Smooth muscle cell (in vitro differentiated cells): Measurements from ENCODE around the gene NDST1. TPM values are rescaled to one million over a fixed set of nuclear protein-coding genes. Genes with fewer than 3 reads are reported as not detected.

Experiments
- DNase-seq: peaks from one replicate; lab custom pipeline; 2025; ENCODE audit not compliant: unreplicated experiment; lab: John Stamatoyannopoulos, UW
- H2AFZ ChIP-seq: fragments of 200-600 bp; sonication (generic); 2 replicates; pipeline ENCODE4 v1.6.0; 2016; ENCODE audit warnings: antibody characterized with exemption, low read depth, mild to moderate bottlenecking
- H3F3A ChIP-seq: fragments of 200-600 bp; sonication (generic); 2 replicates; pipeline ENCODE4 v1.6.0; 2017; ENCODE audit warnings: antibody characterized with exemption, low read depth
- H3K27ac ChIP-seq: fragments of 200-600 bp; sonication (generic); 2 replicates; pipeline ENCODE4 v1.5.1; 2016; ENCODE audit warnings: low read depth, mild to moderate bottlenecking
- H3K27me3 ChIP-seq: fragments of 200-600 bp; sonication (generic); 2 replicates; pipeline ENCODE4 v1.6.1; 2016; ENCODE audit warnings: low read depth, mild to moderate bottlenecking
- H3K36me3 ChIP-seq: fragments of 200-600 bp; sonication (generic); 2 replicates; pipeline ENCODE4 v1.5.1; 2016; ENCODE audit warnings: low read depth
- H3K4me1 ChIP-seq: fragments of 200-600 bp; sonication (generic); 2 replicates; pipeline ENCODE4 v1.5.1; 2016; ENCODE audit warnings: low read depth
- H3K4me2 ChIP-seq: fragments of 200-600 bp; sonication (generic); 2 replicates; pipeline ENCODE4 v1.6.0; 2016; ENCODE audit warnings: mild to moderate bottlenecking
- H3K4me3 ChIP-seq: fragments of 200-600 bp; sonication (generic); 2 replicates; pipeline ENCODE4 v1.5.1; 2016; ENCODE audit warnings: mild to moderate bottlenecking
- H3K79me2 ChIP-seq: fragments of 200-600 bp; sonication (generic); 2 replicates; pipeline ENCODE4 v1.6.0; 2016; ENCODE audit warnings: low read depth, mild to moderate bottlenecking
- H3K9ac ChIP-seq: fragments of 200-600 bp; sonication (generic); 2 replicates; pipeline ENCODE4 v1.6.0; 2016; ENCODE audit warnings: low read depth
- H3K9me3 ChIP-seq: fragments of 200-600 bp; sonication (generic); replicated peaks from 2 replicates; pipeline ENCODE4 v1.5.1; 2016; ENCODE audit warnings: low read depth
- H4K20me1 ChIP-seq: fragments of 200-600 bp; sonication (generic); 2 replicates; pipeline ENCODE4 v1.6.0; 2016; ENCODE audit warnings: low read depth
- CTCF ChIP-seq: fragments of 200-600 bp; sonication (generic); IDR thresholded peaks from 2 replicates; pipeline ENCODE4 v1.5.1; 2017; ENCODE audit warnings: borderline replicate concordance, mild to moderate bottlenecking, antibody characterized with exemption; ENCODE audit not compliant: insufficient read depth, poor library complexity, severe bottlenecking
- WGBS: methylation state at CpG from one replicate; pipeline ENCODE4 v1.1.7; 2016; ENCODE audit warnings: low lambda C conversion rate; 5-methylcytosine and 5-hydroxymethylcytosine counted together
- polyA plus RNA-seq: library from polyadenylated mRNA; unstranded; fragments of >200 nt; fragmentation: Nextera tagmentation; extraction: Ambion mirVana; gene quantifications from 2 replicates; pipeline ENCODE4 v1.2.1, GENCODE V29; 2016
- total RNA-seq: library from RNA; depleted of rRNA; stranded (reverse); fragments of >200 nt; gene quantifications from 2 replicates; pipeline ENCODE4 v1.2.3, GENCODE V29; 2014

Gene NDST1
- total and polyA plus RNA-seq, 2 experiments from 2014 or later = 32.4 to 53.0 TPM

- no peaks in the 10 kb centered on the region for H3K27me3 ChIP-seq
- H2AFZ ChIP-seq = no peak overlapping the region
- TF ChIP-seq CTCF = no peak
- WGBS = 39% methylated on average over 2 of the region's 2 CpGs
- no peaks in the 10 kb centered on the region for H3K9me3 ChIP-seq
- H3K27ac ChIP-seq = no peak overlapping the region
- H3K36me3 ChIP-seq = no peaks in the 10 kb centered on the region
- no peaks in the 10 kb centered on the region for H3K4me1 ChIP-seq
- no peak overlapping the region for H3K4me3 ChIP-seq
- H3K79me2 ChIP-seq = no peaks in the 10 kb centered on the region
- no peak overlapping the region for H3K9ac ChIP-seq
- no peak for DNase-seq
- no peak overlapping the region for H3K4me2 ChIP-seq
- no peaks in the 10 kb centered on the region for H3F3A ChIP-seq
- H4K20me1 ChIP-seq = no peaks in the 10 kb centered on the region
Measured at GRCh38 chr5:150461231-150461630, 46.7 kb upstream of the NDST1 start.

GRCh38 chr5:150464554-150465012 is 43.3 kb upstream of the NDST1 start:
- no peaks in the 10 kb centered on the region for H3K4me1 ChIP-seq
- no peaks in the 10 kb centered on the region for H3K9me3 ChIP-seq
- no peak overlapping the region for H3K9ac ChIP-seq
- peaks cover 8% of the 10 kb centered on the region for H3F3A ChIP-seq
- H3K36me3 ChIP-seq = no peaks in the 10 kb centered on the region
- H3K27ac ChIP-seq = no peak overlapping the region
- no peaks in the 10 kb centered on the region for H3K79me2 ChIP-seq
- H3K4me2 ChIP-seq = no peak overlapping the region
- WGBS = 75% methylated on average over 6 of the region's 6 CpGs
- H3K27me3 ChIP-seq = no peaks in the 10 kb centered on the region
- H3K4me3 ChIP-seq = no peak overlapping the region
- H2AFZ ChIP-seq = peak overlapping the region; percentile 7
- TF ChIP-seq CTCF = no peak
- no peaks in the 10 kb centered on the region for H4K20me1 ChIP-seq
- no peak for DNase-seq

GRCh38 chr5:150465927-150466326 is 42.0 kb upstream of the NDST1 start:
- Histone ChIP-seq H3K9me3 (no peaks in the 10 kb centered on the region), H3K4me2 (no peak overlapping the region), H3K9ac (no peak overlapping the region), H3F3A (peaks cover 8% of the 10 kb centered on the region), H3K4me3 (no peak overlapping the region), H4K20me1 (no peaks in the 10 kb centered on the region), H3K36me3 (no peaks in the 10 kb centered on the region), H3K79me2 (no peaks in the 10 kb centered on the region), H3K4me1 (no peaks in the 10 kb centered on the region), H3K27me3 (no peaks in the 10 kb centered on the region), H2AFZ (no peak overlapping the region), H3K27ac (no peak overlapping the region)
- WGBS = 83% methylated on average over 8 of the region's 8 CpGs
- no peak for DNase-seq
- no peak for TF ChIP-seq CTCF

- no peaks in the 10 kb centered on the region for H3K79me2 ChIP-seq
- no peaks in the 10 kb centered on the region for H3K27me3 ChIP-seq
- no peak overlapping the region for H3K27ac ChIP-seq
- no peak for DNase-seq
- peaks cover 8% of the 10 kb centered on the region for H3F3A ChIP-seq
- 100% methylated on average over 4 of the region's 4 CpGs for whole genome bisulfite sequencing
- H3K36me3 ChIP-seq = no peaks in the 10 kb centered on the region
- H3K4me1 ChIP-seq = peaks cover 5% of the 10 kb centered on the region
- H3K9me3 ChIP-seq = no peaks in the 10 kb centered on the region
- no peak overlapping the region for H2AFZ ChIP-seq
- H3K4me2 ChIP-seq = no peak overlapping the region
- H4K20me1 ChIP-seq = no peaks in the 10 kb centered on the region
- no peak overlapping the region for H3K4me3 ChIP-seq
- H3K9ac ChIP-seq = no peak overlapping the region
- TF ChIP-seq CTCF = no peak
Measured at GRCh38 chr5:150468206-150468605, 39.7 kb upstream of the NDST1 start.
